GM21619 (cell line): ENCODE results near the gene ABCD2.
"Not testable (repeated sequence)": the region's sequence is repeated elsewhere in the genome, so short reads cannot be mapped to it uniquely, and the experiment has no call there.

Source experiments
- ATAC-seq: cut with Tn5 transposase; IDR thresholded peaks from one replicate; pipeline ENCODE4 v1.9.1; 2021; ENCODE audit not compliant: unreplicated experiment

ABCD2 gene

DNA sequence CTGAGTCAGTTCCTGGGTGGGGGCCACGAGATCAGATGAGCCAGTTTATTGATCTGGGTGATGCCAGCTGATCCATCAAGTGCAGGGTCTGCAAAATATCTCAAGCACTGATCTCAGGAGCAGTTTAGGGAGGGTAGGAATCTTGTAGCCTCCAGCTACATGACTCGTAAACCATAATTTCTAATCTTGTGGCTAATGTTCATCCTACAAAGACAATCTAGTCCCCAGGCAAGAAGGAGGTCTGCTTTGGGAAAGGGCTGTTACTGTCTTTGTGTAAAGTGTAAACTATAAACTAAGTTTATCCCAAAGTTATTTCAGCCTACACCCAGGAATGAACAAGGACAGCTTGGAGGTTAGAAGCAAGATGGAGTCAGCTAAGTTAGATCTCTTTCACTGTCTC, 75.4 kb downstream of the ABCD2 start:
- ATAC-seq = not testable (repeated sequence)

DNA sequence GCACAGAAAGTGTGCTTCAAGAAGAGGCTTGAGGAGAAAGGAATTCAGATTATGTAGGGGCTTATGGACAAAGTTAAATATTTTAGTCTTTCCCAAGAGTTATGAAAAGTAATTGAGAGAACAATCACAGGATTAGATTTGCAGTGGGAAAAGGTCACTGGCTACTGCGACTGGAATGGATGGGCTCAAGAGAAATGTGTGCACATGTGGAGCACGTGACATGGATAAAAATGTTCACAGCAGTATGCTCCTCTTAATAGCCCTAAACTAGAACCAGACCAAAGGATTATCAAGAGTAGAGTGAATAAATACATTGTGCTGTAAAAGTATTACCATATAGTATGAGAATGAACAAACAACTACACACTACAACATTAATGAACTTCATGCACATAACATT, 78.1 kb downstream of the ABCD2 start:
- ATAC-seq = no peak

- no peak for ATAC-seq
Observed at GRCh38 chr12:39538679-39539104, 80.9 kb downstream of the ABCD2 start.

DNA sequence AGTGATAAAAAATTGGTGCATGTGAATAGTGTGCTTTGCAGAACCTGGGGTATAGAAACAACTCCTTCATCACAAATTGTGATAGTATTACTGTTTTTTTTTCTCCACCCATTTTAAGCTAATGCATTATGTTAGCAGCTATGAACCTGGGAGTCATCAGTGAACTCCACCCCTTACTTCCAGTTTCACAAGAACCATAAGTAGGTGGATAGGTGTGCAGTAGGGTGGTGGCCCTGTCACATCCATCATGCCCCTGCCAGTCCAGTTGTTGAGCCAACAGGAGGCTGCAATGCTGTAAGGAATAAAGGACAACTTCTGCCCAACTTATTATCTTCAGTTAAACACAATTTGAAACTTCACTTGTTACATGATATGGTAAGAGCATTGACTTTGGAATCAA, 85.7 kb downstream of the ABCD2 start:
- no peak for ATAC-seq

DNA sequence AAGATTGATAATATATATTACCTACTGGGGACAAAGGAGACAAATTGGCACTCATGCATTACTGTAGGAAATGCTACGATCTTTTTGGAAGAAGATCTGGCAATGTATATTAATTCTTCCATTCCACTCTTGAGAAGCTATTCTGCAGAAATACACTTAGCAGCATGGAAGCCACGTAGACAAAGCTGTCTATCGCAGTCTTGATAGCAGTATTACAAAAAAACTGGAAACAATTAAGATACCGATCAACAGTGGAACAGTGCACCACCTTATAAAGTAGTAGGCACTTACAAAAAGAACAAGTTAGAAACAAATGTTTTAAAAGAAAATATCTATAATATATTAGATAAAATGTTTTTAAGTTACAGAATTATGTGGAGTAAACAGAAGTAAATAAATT, 87.2 kb downstream of the ABCD2 start:
- ATAC-seq = no peak

DNA sequence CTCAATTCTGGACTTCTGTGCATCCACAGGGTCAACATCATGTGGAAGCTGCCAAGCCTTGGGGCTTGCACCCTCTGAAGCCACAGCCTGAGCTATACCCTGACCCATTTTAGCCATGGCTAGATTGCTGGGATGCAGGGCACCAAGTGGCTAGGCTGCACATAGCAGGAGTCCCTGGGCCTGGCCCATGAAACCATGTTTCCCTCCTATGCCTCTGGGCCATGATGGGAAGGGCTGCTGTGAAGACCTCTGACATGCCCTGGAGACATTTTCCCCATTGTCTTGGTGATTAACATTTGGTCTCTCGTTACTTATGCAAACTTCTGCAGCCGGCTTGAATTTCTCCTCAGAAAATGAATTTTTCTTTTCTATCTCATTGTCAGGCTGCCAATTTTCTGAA, 92.6 kb downstream of the ABCD2 start:
- no peak for ATAC-seq

GRCh38 chr12:39522167-39522566, 97.4 kb downstream of the ABCD2 start:
- ATAC-seq = not testable (repeated sequence)

DNA sequence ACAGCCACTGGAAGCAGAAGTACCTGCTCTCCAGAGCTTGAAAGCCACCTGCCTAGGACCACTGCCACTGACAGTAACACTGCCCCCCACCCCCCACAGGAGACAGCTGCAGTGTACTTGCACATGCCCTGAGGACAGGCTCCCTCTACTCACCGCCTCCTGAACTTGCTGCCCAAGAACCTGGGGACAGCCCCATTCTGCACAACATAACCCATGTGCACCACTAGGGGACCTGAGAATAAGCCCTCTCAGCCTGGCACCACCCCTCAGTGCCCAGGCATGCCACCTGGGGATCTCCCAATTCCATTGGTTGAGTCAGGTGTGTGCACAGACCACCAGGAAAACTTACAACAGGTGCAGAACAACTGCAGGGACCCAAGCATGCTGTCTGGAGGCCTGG, 109.6 kb downstream of the ABCD2 start:
- no peak for ATAC-seq

DNA sequence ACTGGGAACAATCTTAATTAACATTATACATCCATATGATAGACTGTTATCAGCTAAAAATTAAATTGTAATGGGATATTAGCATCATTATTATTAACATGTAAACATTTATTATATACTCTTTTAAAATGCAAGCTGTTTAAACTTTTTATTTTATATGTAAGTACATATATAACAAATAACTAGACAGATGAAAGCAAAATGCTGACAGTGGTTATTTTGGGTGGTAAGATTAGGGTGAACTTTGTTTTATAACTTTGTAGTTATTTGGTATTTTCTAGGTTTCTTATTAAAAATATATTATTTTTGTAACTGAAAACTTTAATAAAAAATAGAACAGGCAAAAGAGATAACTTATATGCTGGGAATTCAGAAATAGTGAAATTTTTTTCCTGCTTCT, 114.0 kb downstream of the ABCD2 start:
- no peak for ATAC-seq

DNA sequence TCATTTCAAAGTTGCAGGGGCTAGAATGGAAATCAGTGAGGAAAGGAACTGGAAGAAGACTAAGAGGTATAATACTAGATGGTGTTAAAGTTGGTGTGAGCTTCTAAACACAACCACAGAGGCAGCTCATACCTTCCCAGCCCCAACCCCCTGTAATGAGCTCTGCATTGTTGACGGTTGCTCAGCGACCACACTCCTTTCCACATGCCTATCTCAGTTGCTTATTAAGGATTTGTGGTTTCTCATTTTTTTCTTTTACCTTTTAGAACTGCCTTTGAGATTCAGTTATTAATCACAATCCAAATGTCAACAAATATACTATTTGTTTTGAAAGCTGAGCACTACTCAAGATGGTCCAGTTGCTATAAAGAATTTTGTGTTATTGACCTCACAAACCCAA, 114.6 kb downstream of the ABCD2 start:
- no peak for ATAC-seq

DNA sequence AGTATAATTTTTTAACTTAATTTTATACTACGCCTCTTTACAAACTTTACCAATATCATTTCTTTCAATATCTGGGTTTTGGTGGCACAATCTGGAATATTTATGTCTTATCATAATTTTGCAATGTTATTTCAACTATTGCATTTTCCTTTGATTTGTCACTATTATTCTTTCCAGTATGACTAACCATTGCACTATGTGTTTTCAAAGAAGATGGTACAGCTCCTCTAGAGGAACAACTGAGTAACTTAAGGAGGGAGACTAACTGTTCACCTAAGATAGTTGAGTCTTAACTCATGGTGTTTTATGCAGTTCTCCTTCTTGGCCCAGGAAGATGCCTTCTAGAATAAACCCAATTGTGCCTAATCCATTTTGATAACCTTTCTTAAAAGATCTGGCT, 116.2 kb downstream of the ABCD2 start:
- ATAC-seq = no peak

- no peak for ATAC-seq
Observed at GRCh38 chr12:39502726-39503125, 116.9 kb downstream of the ABCD2 start.
